Measurements from ENCODE around the gene UBTF.

UBTF gene

DNA sequence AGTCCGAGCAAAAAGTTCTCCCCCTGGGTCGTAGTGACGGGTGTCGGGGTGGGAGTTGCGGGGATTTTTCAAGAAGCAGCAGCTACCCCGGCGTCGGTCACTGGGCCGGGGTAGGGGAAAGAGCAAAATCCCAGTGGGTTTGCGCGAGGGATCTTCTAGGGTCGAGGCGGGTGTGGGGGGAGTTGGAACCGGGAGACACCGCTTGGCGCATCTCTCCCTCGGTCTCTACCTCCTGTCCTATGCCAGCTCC is 2.3 kb upstream of the UBTF start:
- H3K36me3 ChIP-seq: peaks cover 14% of the 10 kb centered on the region
- TF ChIP-seq, protein P1, sequence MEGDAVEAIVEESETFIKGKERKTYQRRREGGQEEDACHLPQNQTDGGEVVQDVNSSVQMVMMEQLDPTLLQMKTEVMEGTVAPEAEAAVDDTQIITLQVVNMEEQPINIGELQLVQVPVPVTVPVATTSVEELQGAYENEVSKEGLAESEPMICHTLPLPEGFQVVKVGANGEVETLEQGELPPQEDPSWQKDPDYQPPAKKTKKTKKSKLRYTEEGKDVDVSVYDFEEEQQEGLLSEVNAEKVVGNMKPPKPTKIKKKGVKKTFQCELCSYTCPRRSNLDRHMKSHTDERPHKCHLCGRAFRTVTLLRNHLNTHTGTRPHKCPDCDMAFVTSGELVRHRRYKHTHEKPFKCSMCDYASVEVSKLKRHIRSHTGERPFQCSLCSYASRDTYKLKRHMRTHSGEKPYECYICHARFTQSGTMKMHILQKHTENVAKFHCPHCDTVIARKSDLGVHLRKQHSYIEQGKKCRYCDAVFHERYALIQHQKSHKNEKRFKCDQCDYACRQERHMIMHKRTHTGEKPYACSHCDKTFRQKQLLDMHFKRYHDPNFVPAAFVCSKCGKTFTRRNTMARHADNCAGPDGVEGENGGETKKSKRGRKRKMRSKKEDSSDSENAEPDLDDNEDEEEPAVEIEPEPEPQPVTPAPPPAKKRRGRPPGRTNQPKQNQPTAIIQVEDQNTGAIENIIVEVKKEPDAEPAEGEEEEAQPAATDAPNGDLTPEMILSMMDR (IDR thresholded peaks at IDR 0.05; ENCODE audit: low read depth, low read length): no peak
- H3K9me3 ChIP-seq: no peaks in the 10 kb centered on the region
- H3K4me3 ChIP-seq (ENCODE audit: low read depth, low read length): peak overlapping the region; percentile 84
- no peaks in the 10 kb centered on the region for H3K27me3 ChIP-seq
- no peak for DNase-seq
- peaks cover 5% of the 10 kb centered on the region for H3K4me1 ChIP-seq

DNA sequence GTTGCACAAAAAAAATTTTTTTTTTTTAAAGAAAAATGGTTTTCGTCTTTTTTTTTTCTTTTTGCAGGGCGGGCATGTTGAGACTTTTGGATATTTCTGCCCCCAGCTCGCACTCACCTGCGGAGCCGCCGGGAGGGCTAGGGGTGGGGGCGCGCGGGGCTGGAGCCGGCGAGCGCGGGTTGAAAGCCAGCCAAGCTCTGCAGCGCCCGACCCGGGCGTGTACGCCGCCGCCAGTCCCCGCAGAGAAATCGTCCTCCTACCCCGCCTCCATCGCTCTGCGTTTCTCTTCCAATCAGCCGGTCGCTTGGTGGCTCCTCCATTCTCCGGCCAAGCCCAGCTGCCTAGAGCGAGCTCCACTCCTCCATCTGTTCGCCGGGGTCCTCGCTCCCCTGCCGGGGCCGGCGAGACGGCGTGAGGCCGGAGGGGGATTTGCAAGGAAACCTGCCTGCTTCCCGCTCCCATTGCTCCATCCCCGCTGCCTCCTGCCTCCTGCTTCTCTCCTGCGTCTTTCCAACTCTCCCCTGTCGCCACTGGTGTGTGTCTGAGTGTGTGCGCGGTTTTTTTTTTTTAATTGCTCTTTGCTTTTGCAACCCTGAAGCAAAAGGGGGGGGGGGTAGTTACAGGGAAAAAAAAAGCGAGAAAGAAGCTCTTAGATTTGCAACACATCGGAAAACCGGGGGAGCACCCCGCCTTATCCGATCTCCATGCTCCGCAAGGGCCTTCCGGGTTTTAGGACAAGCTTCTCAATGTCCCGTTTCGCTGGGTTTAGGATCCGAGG is 1.8 kb upstream of the UBTF start:
- peak; percentile 90 for DNase-seq
- H3K4me3 ChIP-seq (ENCODE audit: low read depth, low read length): peak overlapping the region; percentile 84
- TF ChIP-seq, protein P1 (IDR thresholded peaks at IDR 0.05; ENCODE audit: low read depth, low read length): no peak
- no peaks in the 10 kb centered on the region for H3K27me3 ChIP-seq
- no peaks in the 10 kb centered on the region for H3K9me3 ChIP-seq
- H3K4me1 ChIP-seq: peaks cover 5% of the 10 kb centered on the region
- peaks cover 19% of the 10 kb centered on the region for H3K36me3 ChIP-seq

DNA sequence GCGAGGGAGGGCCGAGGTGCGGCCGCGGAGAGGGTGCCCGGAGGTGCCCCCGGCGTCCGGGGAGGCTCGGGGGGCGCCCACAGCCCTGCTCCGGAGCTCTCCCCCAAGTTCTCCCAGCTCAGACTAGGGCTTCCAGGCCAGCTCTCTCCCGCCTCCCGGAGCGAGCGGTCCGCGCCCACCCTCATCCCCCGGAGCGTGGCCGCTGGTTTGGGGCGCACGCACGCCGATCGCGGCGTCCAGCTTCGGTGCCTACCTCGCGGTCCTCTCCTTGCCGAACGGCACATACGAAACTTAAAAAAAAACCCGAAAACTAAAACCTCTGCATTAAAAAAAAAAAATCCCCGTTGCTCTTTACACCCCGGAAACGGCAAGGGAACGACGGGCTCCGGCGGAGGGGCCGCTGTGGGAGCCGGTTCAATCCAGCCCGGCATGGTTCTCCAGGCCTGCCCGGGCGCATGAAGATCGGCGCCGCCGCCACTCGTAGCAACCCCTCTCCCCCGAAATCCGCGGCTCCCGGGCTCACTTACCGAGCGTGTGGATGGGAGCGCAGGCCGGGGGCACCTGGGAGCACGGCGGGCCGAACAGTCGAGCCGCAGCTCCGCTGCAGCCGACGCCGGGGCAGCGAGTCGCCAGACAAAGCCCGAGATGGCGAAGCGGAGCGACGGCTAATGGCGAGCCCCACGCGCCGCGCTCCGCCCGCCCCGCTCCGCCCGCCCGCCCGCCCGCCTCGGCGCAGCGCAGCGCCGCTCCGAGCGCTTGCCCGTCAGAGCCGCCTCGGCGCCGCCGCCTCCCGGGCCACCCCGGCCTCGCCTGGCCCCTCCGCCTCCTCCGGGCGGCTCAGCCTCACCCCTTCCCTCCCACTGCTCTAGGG is 973 bp upstream of the UBTF start:
- DNase-seq: peak; percentile 51
- H3K36me3 ChIP-seq: peaks cover 27% of the 10 kb centered on the region
- TF ChIP-seq, protein P1 (IDR thresholded peaks at IDR 0.05; ENCODE audit: low read depth, low read length): no peak
- no peaks in the 10 kb centered on the region for H3K9me3 ChIP-seq
- H3K27me3 ChIP-seq: no peaks in the 10 kb centered on the region
- H3K4me3 ChIP-seq (ENCODE audit: low read depth, low read length): peak overlapping the region; percentile 84
- peaks cover 5% of the 10 kb centered on the region for H3K4me1 ChIP-seq

DNA sequence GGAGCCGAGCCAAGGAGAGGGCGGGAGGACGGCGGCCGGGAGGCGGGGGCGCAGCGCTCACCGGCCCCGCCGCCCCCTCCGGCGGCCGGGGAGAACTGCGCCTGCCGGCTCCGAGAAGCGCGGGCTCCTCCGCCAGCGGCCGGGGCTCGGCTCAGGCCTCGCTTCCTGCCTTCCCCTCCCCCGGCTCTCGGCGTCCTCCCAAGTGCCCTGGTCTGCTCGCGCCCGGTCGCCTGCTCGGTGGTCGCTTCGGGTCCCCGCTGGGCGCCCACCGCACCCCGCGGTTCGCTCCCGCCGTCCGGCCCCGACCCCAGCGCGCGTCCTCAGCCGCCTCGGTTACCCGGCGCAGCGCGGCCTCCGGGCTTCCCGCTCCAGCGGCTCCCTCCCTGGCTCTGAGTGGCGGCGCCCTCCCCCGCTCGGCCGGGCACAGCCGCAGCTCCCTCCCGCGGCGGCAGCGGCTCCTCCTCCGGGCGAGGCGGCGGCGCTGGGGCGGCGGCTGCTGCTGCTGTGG is 313 bp downstream of the UBTF start:
- peaks cover 40% of the 10 kb centered on the region for H3K36me3 ChIP-seq
- DNase-seq: peak; percentile 80

DNA sequence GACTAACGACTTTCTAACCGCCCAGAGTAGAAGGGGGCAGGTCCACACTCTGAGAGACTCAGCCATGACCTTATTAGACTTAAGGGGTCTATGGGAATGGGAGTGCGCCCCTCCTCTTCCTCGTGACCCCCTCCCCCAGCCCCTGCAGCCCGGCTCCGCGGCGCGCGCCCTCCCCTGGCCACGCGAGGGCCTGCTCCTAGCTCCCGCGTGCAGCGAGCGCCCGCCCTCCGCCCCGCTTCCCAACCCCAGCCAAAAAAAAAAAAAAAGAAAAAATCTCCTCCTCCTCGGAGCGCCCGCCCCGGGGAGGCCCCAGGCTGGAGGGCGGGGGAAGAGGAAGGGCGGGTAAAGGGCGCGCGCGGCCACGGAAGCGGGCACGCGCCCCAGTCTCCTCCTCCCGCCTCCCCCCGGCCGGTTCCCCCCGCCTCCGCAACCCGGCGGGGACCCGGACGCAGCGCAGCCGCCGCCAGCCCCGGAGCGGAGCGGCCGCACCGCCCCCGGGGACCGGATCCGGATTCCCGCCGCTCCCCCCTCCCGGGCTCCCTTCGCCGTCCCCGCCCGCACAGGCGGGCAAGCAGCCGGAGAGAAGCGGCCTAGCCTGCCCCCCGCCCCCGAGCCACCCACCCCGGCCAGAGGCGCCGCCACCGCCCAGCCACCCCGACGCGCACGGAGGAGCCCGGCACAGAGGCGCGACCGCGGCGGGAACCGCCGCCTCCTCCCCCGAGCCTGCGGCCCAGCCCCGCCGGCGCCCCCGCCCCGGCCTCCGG is 949 bp downstream of the UBTF start:
- DNase-seq: peak; percentile 90
- peak overlapping the region; percentile 83 for H3K4me3 ChIP-seq (ENCODE audit: low read depth, low read length)
- TF ChIP-seq, protein P1 (IDR thresholded peaks at IDR 0.05; ENCODE audit: low read depth, low read length): peak; percentile 45

More for the DNA sequence above, 313 bp downstream of the UBTF start:
- peak overlapping the region; percentile 83 for H3K4me3 ChIP-seq (ENCODE audit: low read depth, low read length)
- H3K27me3 ChIP-seq: no peaks in the 10 kb centered on the region
- no peaks in the 10 kb centered on the region for H3K9me3 ChIP-seq
- H3K4me1 ChIP-seq: peaks cover 5% of the 10 kb centered on the region
- TF ChIP-seq, protein P1 (IDR thresholded peaks at IDR 0.05; ENCODE audit: low read depth, low read length): no peak

More for the DNA sequence above, 949 bp downstream of the UBTF start:
- peaks cover 41% of the 10 kb centered on the region for H3K36me3 ChIP-seq
- no peaks in the 10 kb centered on the region for H3K9me3 ChIP-seq
- H3K27me3 ChIP-seq: no peaks in the 10 kb centered on the region
- peaks cover 4% of the 10 kb centered on the region for H3K4me1 ChIP-seq
